HEK293 (cell line): ENCODE data around the gene C16orf74.

Source experiments
- ATF2 ChIP-seq: fragments of 450-650 bp; formaldehyde crosslinking; IDR thresholded peaks from 2 replicates; pipeline ENCODE4 v1.5.1; 2016; ENCODE audit warnings: missing biosample characterization, missing genetic modification characterization, low read depth
- BCL11A ChIP-seq: fragments of 450-650 bp; formaldehyde crosslinking; IDR thresholded peaks from 2 replicates; pipeline ENCODE4 v1.5.1; 2016; ENCODE audit warnings: low read depth, missing biosample characterization, missing genetic modification characterization
- CTCF ChIP-seq: fragments of 450-650 bp; formaldehyde crosslinking; IDR thresholded peaks from 2 replicates; pipeline ENCODE4 v1.5.1; 2016; ENCODE audit warnings: missing biosample characterization, missing genetic modification characterization
- KLF9 ChIP-seq: fragments of 450-650 bp; formaldehyde crosslinking; IDR thresholded peaks from 2 replicates; pipeline ENCODE4 v1.5.1; 2016; ENCODE audit warnings: missing biosample characterization, missing genetic modification characterization, low read depth
- MEIS1 ChIP-seq: sonication (generic); formaldehyde crosslinking; IDR thresholded peaks from 2 replicates; pipeline ENCODE4 v1.8.1; 2022; ENCODE audit warnings: missing genetic modification reagents, mild to moderate bottlenecking, borderline replicate concordance
- MYNN ChIP-seq: fragments of 450-650 bp; formaldehyde crosslinking; IDR thresholded peaks from 2 replicates; pipeline ENCODE4 v1.5.1; 2016; ENCODE audit warnings: missing biosample characterization, missing genetic modification characterization, borderline replicate concordance
- OVOL3 ChIP-seq: fragments of 450-650 bp; formaldehyde crosslinking; IDR thresholded peaks from 2 replicates; pipeline ENCODE4 v1.5.1; 2016; ENCODE audit warnings: missing biosample characterization, missing genetic modification characterization
- SETDB1 ChIP-seq: IDR thresholded peaks from one replicate; pipeline ENCODE4 v1.6.1; 2017; ENCODE audit warnings: mild to moderate bottlenecking, low read length, moderate library complexity, mixed read lengths; ENCODE audit not compliant: insufficient read length
- YY1 ChIP-seq: fragments of 450-650 bp; formaldehyde crosslinking; IDR thresholded peaks from 2 replicates; pipeline ENCODE4 v1.5.1; 2018; ENCODE audit warnings: missing biosample characterization, missing genetic modification characterization
- ZBTB49 ChIP-seq: fragments of 450-650 bp; formaldehyde crosslinking; IDR thresholded peaks from 2 replicates; pipeline ENCODE4 v1.5.1; 2016; ENCODE audit warnings: missing biosample characterization, missing genetic modification characterization, low read depth
- ZNF274 ChIP-seq, 2 experiments: fragments of 200-500 bp in 1 of 2; fragments of 450-650 bp in 1 of 2; sonication (Bioruptor generic) in 1 of 2; formaldehyde crosslinking in 1 of 2; IDR thresholded peaks; 2 replicates each; pipeline versions ENCODE4 v1.5.1 to v1.6.1; 2014 to 2016; ENCODE audit warnings: borderline replicate concordance in 1 of 2, inconsistent platforms in 1 of 2, low read length in 1 of 2, missing biosample characterization in 1 of 2, missing genetic modification characterization in 1 of 2
- ZNF366 ChIP-seq: fragments of 450-650 bp; formaldehyde crosslinking; conservative IDR thresholded peaks from 2 replicates; pipeline ENCODE4 v1.5.1; 2016; ENCODE audit warnings: missing biosample characterization, missing genetic modification characterization
- ZNF518A ChIP-seq: fragments of 450-650 bp; formaldehyde crosslinking; conservative IDR thresholded peaks from 2 replicates; pipeline ENCODE4 v1.5.1; 2016; ENCODE audit warnings: low read depth, missing biosample characterization, missing genetic modification characterization
- ZNF792 ChIP-seq: fragments of 450-650 bp; formaldehyde crosslinking; IDR thresholded peaks from 2 replicates; pipeline ENCODE4 v1.5.1; 2016; ENCODE audit warnings: missing biosample characterization, missing genetic modification characterization

- TF ChIP-seq OVOL3 (tag by site-specific recombination), result no peak
- no peak for TF ChIP-seq CTCF
- TF ChIP-seq MEIS1 (CRISPR knock-in tag), result no peak
- no peak for TF ChIP-seq KLF9 (tag by site-specific recombination)
- TF ChIP-seq ZBTB49 (tag by site-specific recombination), result no peak
- TF ChIP-seq ZNF792 (tag by site-specific recombination), result no peak
- no peak for TF ChIP-seq ZNF274 (IDR thresholded peaks at IDR 0.05; ENCODE audit: low read length)
- TF ChIP-seq ZNF274 (tag by site-specific recombination; IDR thresholded peaks at IDR 0.05; ENCODE audit: borderline replicate concordance), result no peak
- no peak for TF ChIP-seq ZNF366
- no peak for TF ChIP-seq MYNN (tag by site-specific recombination)
- TF ChIP-seq ZNF518A (tag by site-specific recombination), result no peak
- TF ChIP-seq SETDB1, result no peak
- TF ChIP-seq BCL11A (tag by site-specific recombination), result no peak
- TF ChIP-seq YY1, result no peak
- TF ChIP-seq ATF2, result no peak
These were observed 83.6 kb downstream of the C16orf74 start for GRCh38 chr16:85667261-85667660.
